Mesothelial cell of epicardium (in vitro differentiated cells): ENCODE measurements around the gene NAGPA. TPM values are rescaled to one million over a fixed set of nuclear protein-coding genes. Genes with fewer than 3 reads are reported as not detected.

Experiments
- DNase-seq, 2 experiments: peaks; one replicate each; pipeline ENCODE4 v3.0.0; 2021; ENCODE audit warnings: low spot score in 2 of 2; ENCODE audit not compliant: unreplicated experiment in 2 of 2
- H3K27ac Mint-ChIP-seq: 2 replicates; pipeline ENCODE4 v1.8.0; 2021; ENCODE audit warnings: mixed read lengths
- H3K27me3 Mint-ChIP-seq: 2 replicates; pipeline ENCODE4 v1.8.0; 2021; ENCODE audit warnings: low read depth, mixed read lengths
- H3K36me3 Mint-ChIP-seq: 2 replicates; pipeline ENCODE4 v1.8.0; 2021; ENCODE audit warnings: mixed read lengths
- H3K4me1 Mint-ChIP-seq: 2 replicates; pipeline ENCODE4 v1.8.0; 2021; ENCODE audit warnings: mixed read lengths
- H3K4me3 Mint-ChIP-seq: 2 replicates; pipeline ENCODE4 v1.8.0; 2021; ENCODE audit warnings: mild to moderate bottlenecking, moderate library complexity, mixed read lengths
- H3K9me3 Mint-ChIP-seq: 2 replicates; pipeline ENCODE4 v1.8.0; 2021; ENCODE audit warnings: mixed read lengths
- total RNA-seq: library from RNA; stranded (reverse); gene quantifications from 3 replicates; pipeline ENCODE4 v1.2.1, GENCODE V29; 2021
- TF ChIP-seq, protein P1 (sequence below): fragments of 200-600 bp; sonication (generic); IDR thresholded peaks from one replicate; pipeline ENCODE4 v1.5.0; 2021; ENCODE audit warnings: antibody characterized with exemption; ENCODE audit not compliant: unreplicated experiment

NAGPA gene
- total RNA-seq, 1 donor from 2014 or later = 12.6 TPM

DNA sequence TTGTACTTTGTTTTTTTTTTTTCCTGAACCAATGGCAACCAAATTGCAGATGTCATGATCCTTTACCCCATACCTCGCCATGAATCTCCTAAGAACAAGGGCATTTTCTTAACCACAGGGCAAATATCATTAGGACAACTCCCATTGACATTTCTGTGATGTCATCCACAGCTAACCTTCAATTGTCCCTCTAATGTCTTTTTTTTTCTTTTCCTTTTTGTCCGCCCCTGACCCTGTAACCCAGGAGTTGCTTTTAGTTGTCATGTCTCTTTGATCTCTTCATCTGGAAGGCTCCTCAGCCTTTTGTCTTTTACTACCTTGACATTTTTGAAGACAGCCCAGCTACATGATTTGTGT lies 410 bp upstream of the NAGPA start:
- H3K4me1 Mint-ChIP-seq = peaks cover 13% of the 10 kb centered on the region

DNA sequence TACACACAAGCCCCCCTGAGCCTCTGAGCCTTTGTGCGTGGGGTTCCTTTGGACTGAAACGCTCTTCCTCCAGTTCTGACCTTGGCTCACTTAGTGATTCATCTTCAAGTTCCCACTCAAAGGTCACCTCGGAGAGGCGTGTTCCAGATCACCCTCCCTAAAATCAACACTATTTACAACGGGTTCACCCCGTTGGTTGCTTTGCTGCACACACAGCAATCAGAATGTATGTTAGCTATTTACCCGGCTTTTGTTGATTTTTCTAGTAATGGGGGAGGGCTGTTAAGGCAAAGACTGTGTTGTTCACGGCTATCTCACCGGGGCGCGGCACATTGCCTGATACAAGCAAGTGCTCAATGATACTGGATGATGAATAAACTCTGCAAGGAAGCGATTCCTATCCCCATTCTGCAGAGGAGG lies 977 bp downstream of the NAGPA start:
- H3K27ac Mint-ChIP-seq = peak overlapping the region; percentile 56
- DNase-seq = no peak
- no peaks in the 10 kb centered on the region for H3K9me3 Mint-ChIP-seq
- H3K36me3 Mint-ChIP-seq = no peaks in the 10 kb centered on the region
- peaks cover 13% of the 10 kb centered on the region for H3K4me1 Mint-ChIP-seq
- peaks cover 3% of the 10 kb centered on the region for H3K27me3 Mint-ChIP-seq
- TF ChIP-seq, protein P1, sequence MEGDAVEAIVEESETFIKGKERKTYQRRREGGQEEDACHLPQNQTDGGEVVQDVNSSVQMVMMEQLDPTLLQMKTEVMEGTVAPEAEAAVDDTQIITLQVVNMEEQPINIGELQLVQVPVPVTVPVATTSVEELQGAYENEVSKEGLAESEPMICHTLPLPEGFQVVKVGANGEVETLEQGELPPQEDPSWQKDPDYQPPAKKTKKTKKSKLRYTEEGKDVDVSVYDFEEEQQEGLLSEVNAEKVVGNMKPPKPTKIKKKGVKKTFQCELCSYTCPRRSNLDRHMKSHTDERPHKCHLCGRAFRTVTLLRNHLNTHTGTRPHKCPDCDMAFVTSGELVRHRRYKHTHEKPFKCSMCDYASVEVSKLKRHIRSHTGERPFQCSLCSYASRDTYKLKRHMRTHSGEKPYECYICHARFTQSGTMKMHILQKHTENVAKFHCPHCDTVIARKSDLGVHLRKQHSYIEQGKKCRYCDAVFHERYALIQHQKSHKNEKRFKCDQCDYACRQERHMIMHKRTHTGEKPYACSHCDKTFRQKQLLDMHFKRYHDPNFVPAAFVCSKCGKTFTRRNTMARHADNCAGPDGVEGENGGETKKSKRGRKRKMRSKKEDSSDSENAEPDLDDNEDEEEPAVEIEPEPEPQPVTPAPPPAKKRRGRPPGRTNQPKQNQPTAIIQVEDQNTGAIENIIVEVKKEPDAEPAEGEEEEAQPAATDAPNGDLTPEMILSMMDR = no peak
- H3K4me3 Mint-ChIP-seq = peak overlapping the region; percentile 66

More for the DNA sequence above, 410 bp upstream of the NAGPA start:
- no peak for DNase-seq
- H3K27me3 Mint-ChIP-seq = peaks cover 5% of the 10 kb centered on the region
- peak overlapping the region; percentile 80 for H3K4me3 Mint-ChIP-seq
- no peaks in the 10 kb centered on the region for H3K9me3 Mint-ChIP-seq
- H3K27ac Mint-ChIP-seq = peak overlapping the region; percentile 64
- H3K36me3 Mint-ChIP-seq = no peaks in the 10 kb centered on the region
- TF ChIP-seq, protein P1 = no peak

DNA sequence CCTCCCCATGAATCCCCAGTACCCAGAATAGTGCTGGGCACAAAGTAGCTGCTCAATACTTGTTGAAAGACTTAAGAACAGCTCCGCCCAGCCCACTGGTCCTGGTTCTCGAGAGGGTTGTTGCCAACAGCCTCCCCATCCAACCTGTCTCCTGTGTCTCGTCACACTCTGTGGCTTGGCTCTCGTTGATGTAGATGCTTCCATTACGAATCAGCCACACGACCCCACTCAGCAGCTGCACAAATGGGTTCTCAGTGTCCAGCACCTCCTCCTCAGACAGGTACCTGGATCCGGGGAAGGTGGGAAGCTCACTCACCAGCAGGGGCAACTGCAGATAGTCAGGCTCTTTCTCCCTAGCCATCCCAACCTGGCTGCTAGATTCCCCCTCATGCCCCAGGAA lies 2.1 kb downstream of the NAGPA start:
- Mint-ChIP-seq H3K36me3 (no peaks in the 10 kb centered on the region), H3K4me1 (peaks cover 13% of the 10 kb centered on the region), H3K9me3 (no peaks in the 10 kb centered on the region), H3K27ac (no peak overlapping the region), H3K4me3 (peak overlapping the region; percentile 57), H3K27me3 (peaks cover under 1% of the 10 kb centered on the region)
- TF ChIP-seq, protein P1 = no peak
- DNase-seq = no peak

DNA sequence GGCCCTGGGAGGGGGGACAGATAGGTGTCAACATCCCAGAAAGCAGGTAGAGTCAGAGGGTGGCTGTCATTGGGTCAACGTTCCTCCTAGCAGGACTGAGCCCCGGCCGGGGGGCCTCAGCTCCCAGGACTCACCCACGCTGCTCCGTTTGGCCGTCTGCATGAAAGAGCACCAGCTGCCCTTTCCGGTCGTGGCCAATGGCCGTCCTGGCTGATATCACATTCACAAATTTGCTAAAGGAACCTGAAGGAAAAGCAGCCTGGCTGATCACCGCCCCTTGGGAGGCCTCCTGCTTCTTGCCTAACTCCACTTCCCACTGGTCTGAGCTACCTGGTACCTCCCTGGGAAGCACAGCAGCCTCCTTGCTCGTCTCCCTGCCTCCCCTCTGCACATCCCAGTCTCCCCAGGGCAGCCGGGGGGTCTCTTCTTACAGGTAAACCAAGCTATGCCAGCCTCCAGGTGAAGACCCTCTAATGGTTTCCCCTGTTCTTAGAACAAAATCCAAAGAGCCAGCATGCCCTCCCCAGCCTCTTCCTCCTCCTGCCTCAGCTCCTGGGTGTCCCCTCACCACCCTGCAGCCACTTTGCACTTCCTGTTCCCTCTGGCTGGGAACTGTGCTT lies 3.4 kb downstream of the NAGPA start:
- Mint-ChIP-seq H3K9me3 (no peaks in the 10 kb centered on the region), H3K27me3 (no peaks in the 10 kb centered on the region), H3K36me3 (no peaks in the 10 kb centered on the region), H3K4me3 (no peak overlapping the region), H3K4me1 (peaks cover 13% of the 10 kb centered on the region), H3K27ac (no peak overlapping the region)
- TF ChIP-seq, protein P1 = no peak
- no peak for DNase-seq

DNA sequence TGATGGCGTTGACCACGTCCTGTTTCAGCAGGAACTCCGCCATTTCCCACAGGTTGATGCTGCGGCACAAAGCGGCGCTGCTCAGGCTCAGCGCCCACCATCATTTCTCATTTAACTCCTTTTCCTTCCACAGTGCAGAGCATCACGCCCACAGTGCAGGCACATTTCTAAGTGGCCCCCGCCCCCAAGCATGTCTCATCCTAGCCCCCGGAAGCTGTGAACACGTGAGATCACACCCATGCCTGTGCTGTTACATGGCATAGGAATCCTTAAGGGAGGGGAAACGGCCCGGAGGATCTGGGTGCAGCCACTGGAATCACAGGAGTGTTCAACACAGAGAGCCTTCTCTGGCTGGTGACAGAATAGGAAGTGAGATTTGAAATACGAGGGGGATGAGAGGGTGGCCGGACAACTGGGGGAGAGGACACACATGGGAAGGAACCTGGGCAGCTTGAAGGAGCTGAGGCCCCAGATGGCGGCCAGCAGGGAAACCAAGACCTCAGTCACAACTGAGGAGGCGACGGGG lies 4.7 kb downstream of the NAGPA start:
- H3K9me3 Mint-ChIP-seq = no peaks in the 10 kb centered on the region
- H3K4me3 Mint-ChIP-seq = no peak overlapping the region
- TF ChIP-seq, protein P1 = no peak
- H3K27ac Mint-ChIP-seq = no peak overlapping the region
- H3K27me3 Mint-ChIP-seq = no peaks in the 10 kb centered on the region
- peaks cover 9% of the 10 kb centered on the region for H3K4me1 Mint-ChIP-seq
- H3K36me3 Mint-ChIP-seq = no peaks in the 10 kb centered on the region
- DNase-seq = no peak
